ENCODE measurements around the gene MYRIP.

MYRIP gene

GRCh38 chr3:40172560-40172959, 363.2 kb downstream of the MYRIP start:
- no peak for DNase-seq (ENCODE audit: extremely low read depth in 1 of 2, low read depth in 1 of 2)

- DNase-seq (ENCODE audit: extremely low read depth in 1 of 2, low read depth in 1 of 2), result no peak
These were observed 363.9 kb downstream of the MYRIP start for GRCh38 chr3:40173227-40173721.

DNA sequence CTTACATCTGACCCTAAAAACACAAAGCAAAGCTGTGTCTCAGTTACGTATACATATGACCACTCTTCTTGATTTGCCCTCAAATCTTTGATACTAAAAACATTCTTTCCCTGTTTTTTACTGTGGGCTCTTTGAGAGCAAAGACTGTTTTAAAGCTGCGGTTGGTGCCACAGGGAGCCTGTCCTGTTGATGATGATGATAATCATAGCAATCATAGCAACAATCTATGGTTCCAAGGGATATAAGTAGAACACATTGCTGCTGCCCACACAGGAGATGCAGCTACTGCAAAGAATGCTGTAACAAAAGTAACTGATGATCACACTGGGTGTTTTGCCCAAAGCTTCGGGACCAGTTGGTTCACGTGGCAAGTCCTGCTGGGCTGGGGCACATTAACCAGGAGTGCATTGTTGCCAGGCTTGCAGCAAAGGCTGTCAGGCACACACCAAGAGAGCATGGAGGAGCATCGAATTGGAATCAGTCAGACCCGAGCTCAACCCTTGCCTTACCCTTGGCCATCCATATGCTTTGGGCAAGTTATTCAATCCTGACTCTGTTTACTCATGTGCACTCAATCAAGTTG, 368.7 kb downstream of the MYRIP start:
- DNase-seq (ENCODE audit: extremely low read depth in 1 of 2, low read depth in 1 of 2), result no peak

DNA sequence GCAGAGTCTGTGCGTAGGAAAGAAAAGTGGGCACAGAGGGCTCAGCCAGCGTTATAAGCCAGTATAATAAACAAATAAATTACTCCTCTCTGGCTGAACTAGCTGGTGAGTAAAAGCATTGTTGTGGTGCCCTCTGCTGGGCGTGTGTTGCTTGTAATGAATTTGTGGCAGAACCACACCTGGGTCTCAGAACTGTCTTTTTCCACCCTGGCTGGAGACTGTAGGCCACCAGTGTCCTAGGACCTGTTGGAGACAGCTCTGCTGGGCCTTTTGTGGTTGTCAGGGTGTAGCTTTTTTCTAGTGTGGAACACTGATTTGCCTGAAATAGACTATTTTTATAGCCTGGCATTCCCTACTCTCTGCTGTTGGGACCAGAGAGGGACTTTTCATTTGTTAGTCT, 369.6 kb downstream of the MYRIP start:
- DNase-seq (ENCODE audit: extremely low read depth in 1 of 2, low read depth in 1 of 2), result peak in 1 of 2 donors; percentile 20

- no peak for DNase-seq (ENCODE audit: extremely low read depth in 1 of 2, low read depth in 1 of 2)
These were observed 371.8 kb downstream of the MYRIP start for GRCh38 chr3:40181182-40181581.

- DNase-seq (ENCODE audit: extremely low read depth in 1 of 2, low read depth in 1 of 2), result no peak
These were observed 375.8 kb downstream of the MYRIP start for GRCh38 chr3:40185029-40185695.

GRCh38 chr3:40186508-40186907, 377.1 kb downstream of the MYRIP start:
- DNase-seq (ENCODE audit: extremely low read depth in 1 of 2, low read depth in 1 of 2), result no peak

DNA sequence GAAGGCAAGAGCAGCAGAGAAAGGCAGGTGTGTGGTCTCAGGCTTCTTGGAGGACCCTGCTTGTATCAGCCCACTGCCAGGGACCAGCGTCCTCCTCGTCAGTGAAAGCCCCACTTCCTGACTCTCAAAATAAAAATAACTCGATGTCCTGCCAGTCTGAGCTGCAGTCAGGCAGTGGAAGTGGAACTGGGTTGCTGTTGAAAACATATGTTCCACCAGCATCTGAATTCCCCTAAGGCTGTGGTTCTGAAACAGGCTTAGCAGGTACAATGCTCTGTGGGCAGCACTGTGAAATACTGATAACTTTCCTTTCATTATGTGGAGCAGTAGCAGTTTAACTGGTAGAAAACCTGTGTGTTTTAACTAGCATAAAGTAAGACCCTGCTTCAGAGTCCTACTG, 378.5 kb downstream of the MYRIP start:
- no peak for DNase-seq (ENCODE audit: extremely low read depth in 1 of 2, low read depth in 1 of 2)

DNA sequence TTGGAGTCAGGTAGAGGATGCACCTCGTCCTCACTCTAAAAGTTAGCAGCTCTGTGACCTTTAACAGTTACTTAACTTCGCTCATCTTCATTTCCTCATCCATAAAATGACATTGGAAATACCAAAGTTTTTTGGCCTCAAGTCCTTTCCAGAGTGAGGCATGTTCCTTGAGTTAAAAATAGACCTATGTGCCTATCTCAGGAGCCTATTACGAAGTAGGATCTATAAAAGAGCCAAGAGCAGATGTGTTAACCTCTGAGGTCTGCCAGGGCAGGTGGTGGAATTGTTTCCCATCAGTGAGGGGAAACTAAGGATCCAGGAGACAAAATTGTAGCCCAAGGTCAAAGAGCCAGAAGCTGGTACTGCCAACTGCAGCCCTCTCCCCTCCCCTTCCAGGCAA, 379.7 kb downstream of the MYRIP start:
- DNase-seq (ENCODE audit: extremely low read depth in 1 of 2, low read depth in 1 of 2), result no peak

DNA sequence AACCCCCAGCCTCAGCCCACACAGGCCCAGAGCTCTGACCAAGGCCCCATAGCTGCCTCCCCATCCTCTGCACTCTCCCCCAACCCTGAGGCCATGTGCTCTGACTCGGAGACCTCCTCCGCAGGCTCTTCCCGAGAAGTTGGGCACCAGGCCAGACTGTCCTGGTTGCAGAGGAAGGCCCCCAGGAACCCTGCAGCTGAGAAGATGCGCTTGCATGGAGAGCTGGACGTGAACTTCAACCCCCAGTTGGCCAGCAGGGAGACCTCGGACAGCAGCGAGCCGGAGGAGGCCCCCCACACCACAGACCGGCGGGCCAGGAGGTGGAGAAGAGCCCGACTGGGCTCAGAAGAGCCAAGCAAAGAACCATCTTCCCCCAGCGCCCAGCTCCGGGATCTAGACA, 380.6 kb downstream of the MYRIP start:
- DNase-seq (ENCODE audit: extremely low read depth in 1 of 2, low read depth in 1 of 2), result no peak

- DNase-seq (ENCODE audit: extremely low read depth in 1 of 2, low read depth in 1 of 2), result no peak
These were observed 381.8 kb downstream of the MYRIP start for GRCh38 chr3:40191251-40191650.

DNA sequence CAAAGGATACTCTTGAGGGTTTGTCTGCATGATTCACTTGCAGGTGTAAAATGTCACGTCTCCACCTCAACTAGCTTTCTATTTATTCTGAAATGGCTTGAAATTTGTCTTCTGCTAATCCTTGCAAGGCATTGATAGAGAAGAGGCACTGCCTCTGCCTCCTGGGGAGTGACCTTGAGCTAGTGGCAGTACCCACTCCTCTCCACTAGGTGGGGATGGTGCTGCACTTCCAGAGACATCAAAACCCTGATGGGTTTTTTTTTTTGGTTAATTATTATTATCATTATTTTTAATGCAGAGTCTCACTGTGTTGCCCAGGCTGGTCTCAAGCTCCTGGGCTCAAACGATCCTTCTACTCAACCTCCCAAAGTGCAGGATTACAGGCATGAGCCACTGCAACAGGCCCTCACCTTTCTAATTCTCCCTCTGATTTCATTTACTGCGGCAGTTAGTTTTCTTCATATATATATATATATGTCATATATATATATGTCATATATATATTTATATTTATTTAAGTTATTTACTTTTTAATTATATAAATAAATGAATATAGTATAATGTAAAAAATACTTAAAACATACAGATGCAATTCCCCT, 382.5 kb downstream of the MYRIP start:
- DNase-seq (ENCODE audit: extremely low read depth in 1 of 2, low read depth in 1 of 2), result peak; percentile 6 to 32

DNA sequence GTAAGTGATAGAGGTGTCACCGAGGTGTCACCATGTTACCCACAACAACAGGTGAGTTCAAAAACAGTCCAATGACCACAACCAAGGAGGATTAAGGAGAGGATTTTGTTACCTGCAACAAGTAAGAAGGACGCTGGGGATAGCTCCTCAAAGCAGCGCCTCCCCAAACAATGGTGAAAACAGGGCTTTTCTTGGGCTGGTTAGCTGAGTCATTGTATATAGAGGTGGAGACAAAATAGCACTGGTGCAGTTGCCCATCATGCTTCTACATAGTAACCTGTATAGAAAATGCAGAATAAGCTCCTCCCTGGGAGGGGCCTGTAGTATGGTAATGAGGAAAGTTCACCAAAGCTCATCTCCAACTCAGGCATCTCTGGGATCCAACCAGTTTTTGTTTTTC, 383.2 kb downstream of the MYRIP start:
- no peak for DNase-seq (ENCODE audit: extremely low read depth in 1 of 2, low read depth in 1 of 2)

- DNase-seq (ENCODE audit: extremely low read depth in 1 of 2, low read depth in 1 of 2), result no peak
These were observed 387.6 kb downstream of the MYRIP start for GRCh38 chr3:40196966-40197365.

- DNase-seq (ENCODE audit: extremely low read depth in 1 of 2, low read depth in 1 of 2), result no peak
These were observed 391.4 kb downstream of the MYRIP start for GRCh38 chr3:40200692-40201316.

DNA sequence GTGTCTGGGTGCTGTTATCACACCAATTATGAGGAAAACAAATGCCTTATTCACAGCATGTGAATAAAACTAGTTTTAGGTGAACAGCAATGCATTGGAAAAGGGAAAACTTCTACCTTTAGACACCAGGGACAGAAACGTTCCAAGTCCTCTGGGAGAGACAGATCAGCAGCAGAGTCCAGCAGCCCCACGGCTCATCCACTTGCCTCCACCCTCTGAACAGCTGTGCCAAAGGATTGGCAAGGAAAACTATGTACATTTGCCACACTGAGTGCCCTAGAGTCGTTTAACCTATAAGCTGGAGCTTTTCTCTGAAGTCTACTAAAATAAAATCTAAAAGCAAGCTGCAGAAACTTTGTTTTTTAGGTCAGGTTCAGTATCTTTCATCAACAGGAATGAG, 392.4 kb downstream of the MYRIP start:
- DNase-seq (ENCODE audit: extremely low read depth in 1 of 2, low read depth in 1 of 2), result no peak

- DNase-seq (ENCODE audit: extremely low read depth in 1 of 2, low read depth in 1 of 2), result no peak
These were observed 397.1 kb downstream of the MYRIP start for GRCh38 chr3:40206522-40206921.

GRCh38 chr3:40207796-40208195, 398.4 kb downstream of the MYRIP start:
- no peak for DNase-seq (ENCODE audit: extremely low read depth in 1 of 2, low read depth in 1 of 2)

GRCh38 chr3:40208251-40208650, 398.8 kb downstream of the MYRIP start:
- DNase-seq (ENCODE audit: extremely low read depth in 1 of 2, low read depth in 1 of 2), result no peak

GRCh38 chr3:40211579-40211978, 402.2 kb downstream of the MYRIP start:
- no peak for DNase-seq (ENCODE audit: extremely low read depth in 1 of 2, low read depth in 1 of 2)

GRCh38 chr3:40213556-40213955, 404.1 kb downstream of the MYRIP start:
- no peak for DNase-seq (ENCODE audit: extremely low read depth in 1 of 2, low read depth in 1 of 2)

GRCh38 chr3:40215015-40215414, 405.6 kb downstream of the MYRIP start:
- DNase-seq (ENCODE audit: extremely low read depth in 1 of 2, low read depth in 1 of 2), result no peak
